NCI-H69 (cell line): ENCODE results near the gene SLC1A7.

Source experiments
- DNase-seq: peaks from one replicate; lab custom pipeline; 2025; lab: John Stamatoyannopoulos, UW

SLC1A7 gene

DNA sequence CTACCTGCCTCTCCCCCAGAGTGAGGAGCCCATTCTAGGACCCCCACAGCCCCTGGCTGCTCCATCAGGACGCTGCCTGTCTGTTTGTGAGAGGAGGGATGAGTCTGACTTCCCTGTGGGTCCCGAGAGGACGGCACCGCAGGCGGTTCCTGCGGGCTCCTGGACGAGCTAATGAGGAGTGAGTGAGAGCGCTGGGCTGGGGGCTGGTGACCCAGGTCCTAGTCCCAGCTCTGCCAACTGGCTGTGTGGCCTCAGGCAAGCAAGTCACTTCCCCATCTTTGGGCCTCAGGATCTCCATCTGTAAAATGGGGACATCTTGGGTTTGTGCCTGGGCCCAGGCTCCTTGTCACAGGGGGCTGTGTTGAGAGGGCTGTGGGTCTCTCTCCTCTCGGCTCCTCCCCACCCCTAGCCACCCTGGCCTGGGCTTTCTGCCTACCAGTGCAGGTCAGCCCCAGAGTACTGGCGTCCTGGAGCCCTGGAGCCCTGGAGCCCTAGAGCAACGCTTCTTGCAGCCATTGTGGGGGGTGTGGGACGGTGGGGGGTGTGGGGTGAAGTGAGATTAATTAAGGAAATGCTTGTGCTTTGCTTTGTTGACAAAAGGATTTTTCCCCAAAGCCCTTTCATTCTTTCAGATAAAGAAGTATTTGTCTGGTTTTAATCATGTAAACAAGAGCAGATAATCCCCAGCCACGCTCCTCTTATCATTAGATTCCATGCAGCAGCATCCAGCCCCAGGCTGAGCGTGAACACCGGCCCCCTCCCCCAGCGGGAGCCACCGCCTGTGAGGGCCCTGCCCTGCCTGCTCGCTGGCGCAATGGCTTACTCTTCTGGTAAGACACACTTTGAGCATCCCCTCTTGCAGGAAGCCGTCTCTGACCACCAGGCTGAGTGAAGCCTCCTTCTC, 26.8 kb downstream of the SLC1A7 start:
- DNase-seq = peak; percentile 43

DNA sequence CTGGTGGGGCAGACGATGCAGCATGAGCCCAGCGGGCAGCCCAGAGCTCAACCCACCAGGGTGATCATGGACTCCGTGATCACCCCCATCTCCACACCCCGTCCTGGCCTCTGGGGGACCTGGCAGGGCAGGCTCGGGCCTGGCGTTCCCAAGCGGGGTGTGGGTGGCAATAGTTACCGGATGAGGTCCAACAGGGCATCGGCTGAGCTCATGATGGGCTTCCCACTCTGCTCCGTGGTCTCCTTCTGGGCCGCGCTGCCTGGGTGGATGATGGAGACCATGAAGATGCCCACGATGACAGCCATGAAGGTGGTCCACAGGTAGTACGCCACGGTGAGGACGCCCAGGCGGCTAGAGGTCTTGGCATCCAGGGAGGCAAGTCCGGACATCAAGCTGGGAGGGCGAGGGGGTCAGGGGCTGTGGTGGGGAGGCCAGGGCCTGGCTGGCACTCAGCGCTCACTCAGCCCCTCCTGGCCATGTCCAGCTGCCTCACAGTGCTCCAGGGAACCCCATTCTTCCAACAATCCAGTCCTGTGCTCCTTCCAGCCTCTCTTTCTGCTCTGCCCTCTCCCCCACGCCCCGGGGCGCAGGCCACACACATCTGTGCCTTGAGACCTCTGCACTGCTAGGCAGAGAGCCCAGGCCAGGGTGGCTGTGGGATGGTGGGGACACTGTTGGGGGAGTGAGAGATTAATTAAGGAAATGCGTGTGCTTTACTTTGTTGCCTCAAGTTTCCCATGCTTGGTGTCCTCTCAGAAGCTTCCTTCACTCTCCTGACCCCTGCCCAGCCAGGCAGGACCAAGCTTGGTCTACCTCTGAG, 27.6 kb downstream of the SLC1A7 start:
- DNase-seq = no peak

DNA sequence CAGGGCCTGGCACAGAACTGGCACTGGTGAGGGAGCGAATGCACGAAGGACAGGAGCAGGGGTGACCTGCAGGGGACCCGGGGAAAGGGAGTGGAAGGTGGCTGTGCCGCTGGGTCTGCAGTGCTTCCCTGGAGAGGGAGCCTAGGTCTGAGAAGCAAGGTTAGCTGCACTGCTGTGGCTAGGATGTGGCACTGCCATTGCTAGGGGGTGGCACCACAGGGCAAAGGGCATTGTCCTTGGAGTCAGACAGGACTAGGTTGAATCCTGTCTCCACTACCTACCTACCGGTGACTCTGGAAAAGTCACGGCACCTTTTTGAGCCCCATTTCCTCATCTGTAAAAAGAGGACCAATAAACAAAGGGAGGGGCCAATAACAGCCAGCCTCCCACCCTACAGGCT, 28.3 kb downstream of the SLC1A7 start:
- no peak for DNase-seq

DNA sequence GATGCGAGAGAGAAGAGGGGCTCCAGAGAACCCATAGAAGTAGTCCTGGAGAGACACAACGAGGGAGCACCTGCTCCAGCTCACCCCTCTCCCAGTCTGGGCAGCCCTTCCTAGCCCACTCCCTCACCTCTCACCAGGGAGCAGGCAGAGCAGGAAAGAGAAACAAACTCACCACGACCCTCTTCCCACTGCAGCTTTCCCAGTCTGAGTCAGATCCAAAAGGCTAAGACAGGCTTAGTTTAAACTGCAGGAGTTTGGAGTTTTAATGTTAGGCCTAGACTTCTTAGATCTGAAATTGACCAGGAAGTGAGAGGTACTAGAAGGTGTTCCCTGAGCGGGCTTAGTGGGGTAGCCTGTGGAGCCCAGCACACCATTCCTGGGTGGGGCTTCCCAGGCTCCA, 29.6 kb downstream of the SLC1A7 start:
- DNase-seq = no peak

DNA sequence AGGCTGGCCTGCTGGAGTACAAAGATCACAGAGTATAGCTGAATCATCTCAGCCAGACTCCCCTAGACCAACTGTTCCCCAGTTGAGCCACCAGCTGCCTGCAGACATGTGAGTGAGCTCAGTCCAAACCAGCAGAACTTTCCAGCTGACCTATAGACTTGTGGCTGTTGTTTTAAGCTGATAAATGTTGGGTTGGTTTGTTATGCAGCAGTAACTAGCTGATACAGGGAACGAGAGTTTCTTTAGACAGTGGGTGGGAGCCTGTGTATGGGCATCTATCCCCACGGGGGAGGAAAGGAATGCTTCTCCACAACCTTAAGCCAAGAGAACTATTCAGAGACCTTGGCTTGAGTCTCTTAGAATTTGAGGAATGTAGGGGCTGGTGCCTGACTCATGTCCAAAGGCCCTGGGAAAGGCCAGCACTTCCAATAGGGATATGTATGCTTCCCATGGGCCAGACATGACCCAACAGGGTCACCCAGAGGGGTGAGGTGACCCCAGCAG, 30.1 kb downstream of the SLC1A7 start:
- no peak for DNase-seq

DNA sequence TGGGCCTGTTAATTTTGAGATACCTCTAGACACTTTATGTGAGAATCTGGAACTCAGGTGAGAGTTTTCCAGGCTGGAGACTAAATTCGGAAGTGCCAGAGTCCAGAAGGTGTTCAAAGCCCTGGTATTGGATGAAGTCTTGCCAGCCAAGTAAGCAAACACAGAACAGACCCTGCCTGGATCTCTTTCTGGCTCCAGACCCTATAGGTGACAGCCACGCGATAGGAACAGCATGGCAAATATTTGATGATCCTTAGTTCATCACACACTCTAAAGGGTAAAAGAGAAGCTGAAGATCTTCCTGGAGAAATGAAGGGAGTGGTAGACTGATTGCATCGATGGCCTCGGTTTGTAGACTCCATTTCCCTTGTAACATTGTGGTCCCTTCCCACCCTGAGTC, 30.7 kb downstream of the SLC1A7 start:
- no peak for DNase-seq

DNA sequence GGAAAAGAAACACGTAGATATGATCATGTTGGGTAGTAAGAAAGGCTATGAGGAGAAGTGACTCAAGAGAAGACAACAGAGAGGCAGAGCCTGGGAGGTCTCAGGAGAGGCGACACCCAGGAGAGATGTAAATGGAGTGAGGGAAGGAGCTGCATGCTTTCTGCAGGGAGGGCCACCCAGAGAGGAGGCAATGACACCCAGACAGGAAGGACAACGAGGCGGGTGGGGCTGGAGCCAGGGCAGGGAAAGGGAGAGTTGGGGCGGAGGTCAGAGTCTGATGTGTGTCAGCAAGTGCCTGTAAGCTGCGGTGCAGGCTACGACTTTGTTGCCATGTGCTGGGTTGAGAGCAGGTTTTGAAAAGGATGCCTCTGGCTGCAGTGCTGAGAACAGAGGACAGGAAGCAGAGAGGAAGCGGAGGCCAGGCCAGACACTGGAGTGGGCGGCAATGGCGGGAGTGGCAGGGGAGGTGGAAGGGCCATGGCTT, 31.3 kb downstream of the SLC1A7 start:
- no peak for DNase-seq

DNA sequence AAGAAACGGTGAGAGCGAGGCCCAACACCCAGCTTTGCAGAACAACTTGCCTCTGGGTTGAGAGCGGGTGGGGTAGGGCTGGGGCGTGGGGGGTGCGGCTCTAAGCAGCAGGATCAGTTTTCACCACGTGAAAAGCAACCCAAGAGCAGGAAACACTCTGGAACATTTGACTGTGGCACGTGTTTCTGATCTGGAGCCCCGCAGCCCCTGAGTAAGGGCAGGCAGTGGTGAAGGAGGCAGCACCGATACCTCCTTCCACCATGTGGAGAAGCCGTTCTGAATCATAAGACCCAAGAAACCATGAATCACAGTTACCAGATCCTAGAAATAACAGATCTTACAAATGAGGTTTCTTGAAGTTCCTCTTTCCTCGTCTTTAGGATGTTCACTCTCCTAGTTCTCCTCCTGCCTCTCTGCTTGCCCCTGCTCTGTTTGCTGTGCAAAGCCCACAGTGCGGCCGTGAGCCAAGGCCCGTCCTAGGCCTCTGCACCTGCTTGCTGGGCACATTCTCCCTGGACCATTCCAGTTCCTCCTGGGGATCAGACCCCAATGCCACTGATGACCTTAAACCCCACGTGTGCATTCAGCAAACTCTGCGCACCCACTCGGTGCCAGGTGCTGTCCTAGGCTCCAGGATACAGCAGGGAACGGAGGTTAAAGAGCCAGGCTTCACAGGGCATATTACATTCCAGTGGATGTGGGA, 31.9 kb downstream of the SLC1A7 start:
- DNase-seq = no peak

DNA sequence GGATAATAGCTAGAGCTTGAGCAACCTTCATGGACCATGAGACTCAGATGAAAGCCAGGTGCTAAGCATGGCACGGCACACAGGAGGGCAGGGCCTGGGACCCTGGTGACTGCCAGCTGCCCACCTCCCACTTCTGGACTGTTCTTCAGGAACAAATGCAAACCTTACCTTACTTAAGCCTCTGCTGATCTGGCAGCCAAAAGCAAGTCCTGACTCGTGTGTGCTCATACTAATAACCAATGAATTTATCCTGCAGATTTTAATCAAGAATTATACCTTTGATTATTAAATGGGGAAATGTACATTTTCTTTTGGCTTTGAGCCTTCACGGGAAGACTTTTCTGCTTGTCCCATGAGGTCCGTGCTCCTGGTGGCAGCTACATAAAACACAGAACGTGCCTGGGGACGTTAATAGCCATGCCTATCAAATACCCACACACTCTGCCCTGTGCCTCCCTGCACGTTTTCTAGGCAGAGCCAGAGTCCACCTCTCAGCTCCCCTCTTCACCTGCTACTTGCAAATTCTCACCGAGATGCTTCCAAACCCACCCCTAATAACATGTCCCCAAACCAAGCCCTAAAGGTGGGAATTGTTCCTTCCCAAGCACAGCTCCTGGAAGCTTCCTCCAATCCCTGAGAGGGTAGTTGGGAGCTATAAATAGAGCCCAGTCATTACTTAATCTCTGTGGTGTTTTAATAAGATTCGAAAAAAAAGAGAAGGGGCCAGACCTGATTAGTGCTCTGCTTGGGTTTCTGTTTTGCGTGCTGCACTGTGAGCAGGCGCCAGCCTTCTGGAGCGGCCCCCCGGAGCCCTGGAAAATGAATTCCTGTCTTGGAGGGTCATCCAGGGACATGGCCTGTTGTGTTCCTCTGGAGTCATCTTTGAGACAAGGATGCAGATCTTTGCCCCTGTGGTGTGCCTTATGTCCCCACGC, 33.5 kb downstream of the SLC1A7 start:
- no peak for DNase-seq

DNA sequence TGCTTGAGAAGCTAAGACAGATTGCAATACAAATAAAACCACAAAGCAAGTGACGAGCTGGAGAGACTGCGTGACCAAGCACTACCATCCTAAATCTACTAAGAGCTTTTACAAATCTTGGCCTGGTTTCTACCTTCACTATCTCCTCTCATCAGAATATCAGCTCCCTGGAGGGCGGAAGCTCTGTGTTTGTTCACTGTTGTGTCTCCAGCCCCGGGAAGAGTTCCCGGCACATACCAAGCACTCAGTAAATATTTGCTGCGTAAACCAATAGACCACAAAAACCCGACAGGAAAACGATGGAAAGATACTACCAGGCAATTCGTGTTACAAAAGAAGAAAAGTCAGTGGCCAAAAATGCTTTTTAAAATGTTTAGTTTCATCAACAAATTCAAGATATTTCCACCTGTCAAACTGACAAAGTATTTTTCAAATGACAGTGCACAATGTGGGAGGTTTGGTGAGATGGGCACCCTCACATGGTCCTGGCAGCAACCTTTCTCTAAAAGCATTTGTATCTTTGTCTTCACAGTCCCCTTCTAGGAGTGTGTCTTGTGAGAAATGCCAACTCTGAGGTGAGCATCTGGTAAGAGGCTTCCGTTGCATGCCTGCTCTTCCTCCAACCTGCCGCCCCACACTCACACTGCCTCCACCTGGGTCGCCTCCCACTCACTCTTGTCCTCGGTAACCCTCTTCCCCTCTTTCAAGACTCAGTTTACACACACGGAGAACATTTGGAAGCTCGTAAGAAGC, 34.7 kb downstream of the SLC1A7 start:
- DNase-seq = peak; percentile 43

DNA sequence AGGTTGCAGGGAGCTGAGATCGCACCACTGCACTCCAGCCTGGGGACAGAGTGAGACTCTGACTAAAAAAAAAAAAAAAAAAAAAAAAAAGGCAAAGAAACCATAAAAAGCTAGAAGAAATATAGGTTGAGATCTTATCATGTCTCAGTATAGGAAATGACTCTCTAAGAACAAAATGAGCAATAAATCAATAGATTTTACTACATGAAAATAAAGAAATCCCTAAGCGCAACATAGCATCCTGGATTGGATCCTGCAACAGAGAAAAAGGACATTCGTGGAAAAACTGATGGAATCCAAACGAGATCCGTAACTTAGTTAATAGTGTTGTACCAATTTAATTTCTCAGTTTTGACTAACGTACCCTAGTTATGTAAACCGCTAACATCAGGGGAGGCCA, 35.3 kb downstream of the SLC1A7 start:
- no peak for DNase-seq

DNA sequence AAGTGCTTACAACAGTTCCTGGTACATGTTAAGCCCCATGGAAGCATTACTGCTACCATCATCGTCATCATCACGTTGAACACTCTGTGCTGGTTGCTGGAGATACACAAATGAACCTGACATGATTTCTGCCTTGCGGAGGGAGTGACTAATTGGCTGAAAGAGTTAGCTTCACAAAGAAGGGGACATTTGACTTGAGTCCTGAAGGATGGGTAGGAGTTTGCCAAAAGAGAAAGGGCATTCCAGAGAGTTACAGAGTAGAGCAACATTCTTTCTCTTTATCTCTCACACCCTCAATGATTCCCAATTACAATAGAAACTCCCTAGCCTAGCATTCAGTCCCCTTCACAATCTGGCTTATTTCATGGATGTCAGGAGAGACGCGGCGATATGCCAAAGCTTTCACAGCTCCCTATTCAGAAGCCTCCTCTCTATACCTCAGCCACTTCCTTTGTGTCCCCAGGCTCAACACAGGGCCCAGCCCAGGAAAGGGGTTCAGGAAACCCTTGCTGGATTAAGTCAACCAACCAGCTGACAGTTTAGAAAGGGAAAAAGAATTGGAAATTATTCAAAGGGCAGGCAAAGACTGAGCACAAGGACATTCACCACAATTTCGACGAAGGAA, 38.0 kb downstream of the SLC1A7 start:
- no peak for DNase-seq

DNA sequence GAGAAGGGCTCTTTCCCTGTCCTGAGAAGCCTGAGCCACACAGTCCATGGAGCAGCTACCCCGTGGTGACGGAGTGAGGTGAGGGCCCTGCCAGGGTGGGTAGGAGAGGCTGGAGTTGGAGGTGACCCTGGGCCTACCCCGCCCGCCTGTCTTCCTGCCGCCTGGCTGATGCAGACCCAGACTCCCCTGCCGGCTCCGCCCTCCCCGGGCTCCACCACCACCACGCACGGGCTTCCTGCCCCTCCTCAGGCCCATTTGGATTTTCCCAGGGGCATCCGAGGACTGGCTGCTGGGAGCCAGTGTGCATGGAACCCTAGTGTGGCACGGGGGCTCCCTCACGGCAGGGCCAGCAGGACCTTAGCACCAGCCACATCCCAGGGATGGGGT, 47.9 kb downstream of the SLC1A7 start:
- DNase-seq = peak; percentile 25

DNA sequence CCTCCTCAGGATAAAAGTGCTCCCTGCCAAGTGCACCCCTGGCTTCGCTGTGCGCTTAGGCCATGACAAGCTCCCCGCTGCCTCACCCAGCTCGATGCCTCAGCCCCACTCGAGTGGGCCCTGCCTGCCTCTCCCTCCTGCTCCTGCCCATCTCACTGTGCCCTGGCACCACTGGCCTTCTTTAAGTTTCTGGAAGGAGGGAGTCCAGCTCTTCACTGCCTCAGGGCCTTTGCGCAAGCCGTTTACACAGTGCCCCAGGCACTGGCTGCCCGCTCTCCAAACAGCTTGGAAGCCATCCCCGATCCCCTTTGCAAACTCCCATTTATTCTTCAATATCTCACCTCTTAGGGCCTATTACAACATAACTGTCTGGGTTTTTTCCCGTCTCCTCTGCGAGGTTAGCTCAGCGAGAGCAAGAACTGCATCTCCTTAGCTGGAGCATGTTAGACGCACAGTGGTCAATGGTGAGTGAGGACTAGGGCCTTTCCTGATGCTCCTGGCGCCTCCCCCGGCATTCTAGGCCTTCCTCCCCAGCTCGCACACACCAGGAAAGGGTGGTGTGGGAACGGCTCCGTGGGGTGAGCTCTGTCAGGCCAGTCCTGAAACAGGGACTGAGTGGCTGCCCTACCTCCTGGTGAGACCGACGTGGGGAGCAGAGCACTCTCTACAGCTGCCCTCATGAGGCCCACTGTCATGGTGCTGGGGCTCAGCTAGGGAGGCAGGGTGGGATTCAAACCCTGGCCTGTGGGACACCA, 48.5 kb downstream of the SLC1A7 start:
- no peak for DNase-seq

DNA sequence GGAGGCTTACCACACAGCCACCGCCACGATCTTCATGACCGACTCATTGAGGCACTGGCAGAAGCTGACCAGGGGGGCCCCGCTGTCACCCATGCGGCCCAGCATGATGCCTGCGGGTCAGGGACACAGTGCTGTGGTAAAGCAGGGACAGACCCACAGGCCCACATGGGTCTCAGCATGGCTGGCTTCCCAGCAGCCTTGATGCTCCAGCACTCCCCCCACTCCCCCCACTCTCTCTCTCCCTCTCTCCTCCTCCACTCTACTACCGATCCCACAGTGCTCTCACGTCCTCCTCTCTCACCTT, 49.0 kb downstream of the SLC1A7 start:
- no peak for DNase-seq

DNA sequence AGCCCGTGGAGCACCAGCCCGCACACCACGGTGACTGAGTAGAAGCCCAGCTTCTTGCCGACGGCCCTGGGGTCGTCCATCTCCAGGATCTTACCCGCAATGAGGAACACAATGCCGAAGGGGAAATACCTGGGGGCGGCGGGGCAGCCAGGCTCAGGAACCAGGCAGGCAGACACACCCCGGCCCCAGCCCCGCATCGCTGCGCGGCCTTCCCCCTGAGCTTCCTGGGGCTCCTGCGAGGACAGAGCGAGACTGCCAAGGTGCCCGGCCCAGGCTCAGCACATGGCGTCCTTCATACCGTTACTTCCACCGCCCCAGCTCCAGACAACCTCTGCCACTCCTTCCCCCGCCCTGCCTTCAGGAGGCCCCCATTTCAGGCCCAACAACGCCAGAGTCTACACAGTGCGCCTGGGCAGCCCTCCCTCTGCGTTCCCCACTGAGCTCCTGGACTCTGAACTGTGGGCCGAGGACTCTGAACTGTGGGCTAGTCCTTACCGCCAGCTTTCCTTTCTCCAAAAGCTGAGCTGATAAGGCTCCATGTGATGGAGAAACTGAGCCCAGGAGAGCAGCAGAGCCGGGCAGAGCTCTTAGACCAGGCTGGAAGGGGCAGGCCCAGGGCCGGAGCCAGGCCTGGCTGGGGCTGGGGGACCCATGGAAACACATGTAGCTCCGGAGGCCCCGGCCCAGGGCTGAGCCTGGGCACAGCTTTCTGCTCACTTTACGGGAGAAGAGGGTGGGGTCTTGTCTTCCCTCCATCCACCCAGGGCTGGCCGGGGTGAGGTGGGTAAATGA, 49.6 kb downstream of the SLC1A7 start:
- DNase-seq = no peak

DNA sequence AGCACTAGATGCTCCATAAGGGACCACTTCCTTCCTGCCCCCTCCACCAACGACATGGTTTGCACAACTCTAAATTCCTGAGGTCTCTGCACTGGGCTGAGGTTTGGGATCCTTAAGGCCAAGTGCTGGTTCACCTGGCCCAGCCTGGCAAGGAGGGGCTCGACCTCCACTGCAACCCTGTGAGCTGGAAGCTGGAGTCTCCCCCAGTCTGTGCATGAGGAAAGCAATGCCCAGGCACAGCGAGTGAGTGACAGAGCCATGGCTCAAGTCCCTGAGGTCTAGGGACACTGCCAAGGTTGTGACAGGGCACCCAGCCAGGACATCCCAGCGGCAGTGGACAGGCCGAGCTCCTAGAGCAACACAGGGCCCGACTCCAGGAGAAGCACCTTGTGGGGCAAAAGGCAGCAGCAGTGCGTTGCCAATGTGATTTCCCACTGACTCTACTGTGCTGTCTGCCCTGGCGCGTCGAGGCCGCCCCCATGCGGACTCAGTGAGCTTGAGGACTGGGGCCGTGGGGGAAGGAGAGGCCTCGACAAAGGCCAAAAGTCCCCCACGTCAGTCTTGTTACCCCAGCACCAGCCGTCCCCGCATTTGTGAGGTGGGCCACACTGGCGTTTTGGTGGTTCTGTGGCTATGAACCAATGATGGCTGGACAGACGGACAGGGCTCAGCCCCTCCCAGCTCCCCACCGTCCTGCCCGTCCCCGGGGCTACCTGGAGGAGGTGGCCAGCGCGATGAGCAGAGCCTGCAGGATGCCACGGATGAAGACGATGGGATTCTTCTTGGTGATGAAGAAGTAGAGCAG, 50.4 kb downstream of the SLC1A7 start:
- DNase-seq = no peak
